HG03175 (cell line): Measurements from ENCODE around the gene C4orf50.

ENCODE experiments used
- ATAC-seq: cut with Tn5 transposase; IDR thresholded peaks from one replicate; pipeline ENCODE4 v1.9.1; 2021; ENCODE audit warnings: mild to moderate bottlenecking, moderate library complexity; ENCODE audit not compliant: unreplicated experiment

Gene C4orf50

GRCh38 chr4:5925419-5926200, 92.6 kb downstream of the C4orf50 start:
- no peak for ATAC-seq

- ATAC-seq = no peak
Measured at GRCh38 chr4:5924461-5925125, 93.6 kb downstream of the C4orf50 start.

- ATAC-seq = no peak
Measured at GRCh38 chr4:5923376-5923775, 94.9 kb downstream of the C4orf50 start.

GRCh38 chr4:5922556-5922955, 95.7 kb downstream of the C4orf50 start:
- no peak for ATAC-seq

GRCh38 chr4:5921981-5922380, 96.2 kb downstream of the C4orf50 start:
- no peak for ATAC-seq

- ATAC-seq = no peak
Measured at GRCh38 chr4:5921101-5921980, 96.9 kb downstream of the C4orf50 start.

- ATAC-seq = no peak
Measured at GRCh38 chr4:5919571-5919970, 98.7 kb downstream of the C4orf50 start.

GRCh38 chr4:5919044-5919443, 99.2 kb downstream of the C4orf50 start:
- no peak for ATAC-seq

- no peak for ATAC-seq
Measured at GRCh38 chr4:5918331-5918985, 99.8 kb downstream of the C4orf50 start.

- ATAC-seq = no peak
Measured at GRCh38 chr4:5917672-5918071, 100.6 kb downstream of the C4orf50 start.

GRCh38 chr4:5916229-5916628, 102.0 kb downstream of the C4orf50 start:
- no peak for ATAC-seq

- no peak for ATAC-seq
Measured at GRCh38 chr4:5913454-5913853, 104.8 kb downstream of the C4orf50 start.

- no peak for ATAC-seq
Measured at GRCh38 chr4:5912614-5913019, 105.6 kb downstream of the C4orf50 start.

GRCh38 chr4:5908876-5909427, 109.3 kb downstream of the C4orf50 start:
- ATAC-seq = no peak

GRCh38 chr4:5906191-5906590, 112.0 kb downstream of the C4orf50 start:
- ATAC-seq = no peak

- no peak for ATAC-seq
Measured at GRCh38 chr4:5905714-5906113, 112.5 kb downstream of the C4orf50 start.

GRCh38 chr4:5900844-5901243, 117.4 kb downstream of the C4orf50 start:
- no peak for ATAC-seq

GRCh38 chr4:5899881-5900280, 118.3 kb downstream of the C4orf50 start:
- no peak for ATAC-seq

- ATAC-seq = no peak
Measured at GRCh38 chr4:5899396-5899795, 118.8 kb downstream of the C4orf50 start.

- no peak for ATAC-seq
Measured at GRCh38 chr4:5897674-5898073, 120.6 kb downstream of the C4orf50 start.

- no peak for ATAC-seq
Measured at GRCh38 chr4:5895287-5895686, 122.9 kb downstream of the C4orf50 start.
